ENCODE data around the gene CFDP1. TPM values are rescaled to one million over a fixed set of nuclear protein-coding genes. Genes with fewer than 3 reads are reported as not detected.

CFDP1 gene
- total and polyA plus RNA-seq, 2 donors (not counting 1 experiment from before 2014, with no cell fraction given): 47.9 to 80.0 TPM

- H3K4me2 ChIP-seq (ENCODE audit: extremely low read depth, insufficient read depth, low read length): no peak overlapping the region
- no peak overlapping the region for H3K9ac ChIP-seq (ENCODE audit: insufficient read depth, low read length)
- no peaks in the 10 kb centered on the region for H3K9me3 ChIP-seq (ENCODE audit: control insufficient read depth, insufficient read depth, low read depth, low read length)
- H2AFZ ChIP-seq (ENCODE audit: low read length): no peak overlapping the region
- H3K27me3 ChIP-seq (ENCODE audit: control insufficient read depth, insufficient read depth, low read length): no peaks in the 10 kb centered on the region
- H3K4me1 ChIP-seq (ENCODE audit: control insufficient read depth, extremely low read depth, insufficient read depth, low read length): peaks cover 26% of the 10 kb centered on the region
- H4K20me1 ChIP-seq (ENCODE audit: control insufficient read depth, extremely low read depth, insufficient read depth, low read length): no peaks in the 10 kb centered on the region
- no peak for TF ChIP-seq EZH2 (IDR thresholded peaks at IDR 0.05; ENCODE audit: low read length, missing control alignments)
- TF ChIP-seq, protein P1, sequence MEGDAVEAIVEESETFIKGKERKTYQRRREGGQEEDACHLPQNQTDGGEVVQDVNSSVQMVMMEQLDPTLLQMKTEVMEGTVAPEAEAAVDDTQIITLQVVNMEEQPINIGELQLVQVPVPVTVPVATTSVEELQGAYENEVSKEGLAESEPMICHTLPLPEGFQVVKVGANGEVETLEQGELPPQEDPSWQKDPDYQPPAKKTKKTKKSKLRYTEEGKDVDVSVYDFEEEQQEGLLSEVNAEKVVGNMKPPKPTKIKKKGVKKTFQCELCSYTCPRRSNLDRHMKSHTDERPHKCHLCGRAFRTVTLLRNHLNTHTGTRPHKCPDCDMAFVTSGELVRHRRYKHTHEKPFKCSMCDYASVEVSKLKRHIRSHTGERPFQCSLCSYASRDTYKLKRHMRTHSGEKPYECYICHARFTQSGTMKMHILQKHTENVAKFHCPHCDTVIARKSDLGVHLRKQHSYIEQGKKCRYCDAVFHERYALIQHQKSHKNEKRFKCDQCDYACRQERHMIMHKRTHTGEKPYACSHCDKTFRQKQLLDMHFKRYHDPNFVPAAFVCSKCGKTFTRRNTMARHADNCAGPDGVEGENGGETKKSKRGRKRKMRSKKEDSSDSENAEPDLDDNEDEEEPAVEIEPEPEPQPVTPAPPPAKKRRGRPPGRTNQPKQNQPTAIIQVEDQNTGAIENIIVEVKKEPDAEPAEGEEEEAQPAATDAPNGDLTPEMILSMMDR (conservative IDR thresholded peaks at IDR 0.05 in 1 of 2, IDR thresholded peaks at IDR 0.05 in 1 of 2; ENCODE audit: low read depth in 1 of 2, low read length in 2 of 2): no peak
- H3K4me3 ChIP-seq (replicated peaks in 1 of 4; ENCODE audit: control extremely low read depth in 1 of 4, insufficient read depth in 1 of 4, low read depth in 3 of 4, low read length in 4 of 4): no peak overlapping the region
- no peaks in the 10 kb centered on the region for H3K79me2 ChIP-seq (ENCODE audit: control insufficient read depth, insufficient read depth, low read length)
- peak overlapping the region; percentile 50 for H3K27ac ChIP-seq (ENCODE audit: insufficient read depth, low read length)
- no peaks in the 10 kb centered on the region for H3K36me3 ChIP-seq (ENCODE audit: control insufficient read depth, insufficient read depth, low read length)
- DNase-seq (ENCODE audit: low read depth in 2 of 2): peak in 1 of 2 donors; percentile 54
Measured at GRCh38 chr16:75380870-75381269, 52.4 kb downstream of the CFDP1 start.

DNA sequence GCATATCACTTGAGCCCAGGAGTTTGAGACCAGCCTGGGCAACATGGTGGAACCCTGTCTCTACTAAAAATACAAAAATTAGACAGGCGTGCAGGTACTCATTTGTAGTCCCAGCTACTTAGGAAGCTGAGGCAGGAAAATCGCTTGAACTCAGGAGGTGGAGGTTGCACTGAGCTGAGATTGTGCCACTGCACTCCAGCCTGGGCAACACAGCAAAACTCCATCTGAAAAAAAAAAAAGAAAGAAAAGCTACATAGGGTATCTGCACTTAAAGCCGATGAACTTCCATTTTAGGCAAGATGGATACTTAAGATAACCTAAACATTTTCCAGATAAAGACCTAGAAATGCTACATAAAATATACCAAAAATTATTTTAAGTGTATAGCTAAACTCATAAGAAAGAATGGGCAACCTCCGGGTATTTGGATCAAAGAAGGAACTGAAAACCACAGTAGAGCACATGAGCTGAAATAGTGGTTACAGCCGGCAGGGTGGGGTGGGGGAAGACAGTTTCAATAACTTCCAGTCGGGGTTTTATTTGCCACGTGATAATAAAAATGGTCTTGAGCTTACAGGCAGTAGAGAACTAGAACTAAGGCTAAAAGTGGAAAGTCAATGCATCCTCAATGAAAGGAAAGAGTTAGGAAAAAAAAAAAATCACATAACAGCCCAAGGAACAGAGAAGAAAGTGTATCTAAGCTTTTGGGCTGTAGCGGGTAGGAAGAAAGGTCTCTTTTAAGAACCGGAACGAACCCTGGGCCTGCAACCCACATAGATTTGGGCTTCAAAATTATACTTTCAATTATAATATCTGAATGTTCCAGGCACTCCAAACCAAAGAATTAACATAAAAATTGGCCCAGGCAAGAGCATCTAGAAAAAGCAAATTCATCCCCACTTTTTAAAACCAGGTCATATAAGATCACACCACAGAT is 53.1 kb downstream of the CFDP1 start:
- no peaks in the 10 kb centered on the region for H3K27me3 ChIP-seq (ENCODE audit: control insufficient read depth, insufficient read depth, low read length)
- H3K4me1 ChIP-seq (ENCODE audit: control insufficient read depth, extremely low read depth, insufficient read depth, low read length): peaks cover 25% of the 10 kb centered on the region
- H2AFZ ChIP-seq (ENCODE audit: low read length): no peak overlapping the region
- no peaks in the 10 kb centered on the region for H3K79me2 ChIP-seq (ENCODE audit: control insufficient read depth, insufficient read depth, low read length)
- DNase-seq (ENCODE audit: low read depth in 2 of 2): no peak
- no peaks in the 10 kb centered on the region for H4K20me1 ChIP-seq (ENCODE audit: control insufficient read depth, extremely low read depth, insufficient read depth, low read length)
- H3K4me2 ChIP-seq (ENCODE audit: extremely low read depth, insufficient read depth, low read length): no peak overlapping the region
- TF ChIP-seq, protein P1 (conservative IDR thresholded peaks at IDR 0.05 in 1 of 2, IDR thresholded peaks at IDR 0.05 in 1 of 2; ENCODE audit: low read depth in 1 of 2, low read length in 2 of 2): no peak
- TF ChIP-seq EZH2 (IDR thresholded peaks at IDR 0.05; ENCODE audit: low read length, missing control alignments): no peak
- H3K27ac ChIP-seq (ENCODE audit: insufficient read depth, low read length): peak overlapping the region; percentile 50
- no peaks in the 10 kb centered on the region for H3K9me3 ChIP-seq (ENCODE audit: control insufficient read depth, insufficient read depth, low read depth, low read length)
- no peak overlapping the region for H3K9ac ChIP-seq (ENCODE audit: insufficient read depth, low read length)
- no peaks in the 10 kb centered on the region for H3K36me3 ChIP-seq (ENCODE audit: control insufficient read depth, insufficient read depth, low read length)
- no peak overlapping the region for H3K4me3 ChIP-seq (replicated peaks in 1 of 4; ENCODE audit: control extremely low read depth in 1 of 4, insufficient read depth in 1 of 4, low read depth in 3 of 4, low read length in 4 of 4)

- no peaks in the 10 kb centered on the region for H3K27me3 ChIP-seq (ENCODE audit: control insufficient read depth, insufficient read depth, low read length)
- no peak overlapping the region for H3K9ac ChIP-seq (ENCODE audit: insufficient read depth, low read length)
- H3K36me3 ChIP-seq (ENCODE audit: control insufficient read depth, insufficient read depth, low read length): no peaks in the 10 kb centered on the region
- H3K9me3 ChIP-seq (ENCODE audit: control insufficient read depth, insufficient read depth, low read depth, low read length): no peaks in the 10 kb centered on the region
- no peak overlapping the region for H2AFZ ChIP-seq (ENCODE audit: low read length)
- no peak for DNase-seq (ENCODE audit: low read depth in 2 of 2)
- no peak overlapping the region for H3K4me2 ChIP-seq (ENCODE audit: extremely low read depth, insufficient read depth, low read length)
- no peak overlapping the region for H3K27ac ChIP-seq (ENCODE audit: insufficient read depth, low read length)
- peaks cover 24% of the 10 kb centered on the region for H3K4me1 ChIP-seq (ENCODE audit: control insufficient read depth, extremely low read depth, insufficient read depth, low read length)
- H3K4me3 ChIP-seq (replicated peaks in 1 of 4; ENCODE audit: control extremely low read depth in 1 of 4, insufficient read depth in 1 of 4, low read depth in 3 of 4, low read length in 4 of 4): no peak overlapping the region
- no peak for TF ChIP-seq EZH2 (IDR thresholded peaks at IDR 0.05; ENCODE audit: low read length, missing control alignments)
- TF ChIP-seq, protein P1 (conservative IDR thresholded peaks at IDR 0.05 in 1 of 2, IDR thresholded peaks at IDR 0.05 in 1 of 2; ENCODE audit: low read depth in 1 of 2, low read length in 2 of 2): no peak
- H4K20me1 ChIP-seq (ENCODE audit: control insufficient read depth, extremely low read depth, insufficient read depth, low read length): no peaks in the 10 kb centered on the region
- H3K79me2 ChIP-seq (ENCODE audit: control insufficient read depth, insufficient read depth, low read length): no peaks in the 10 kb centered on the region
Measured at GRCh38 chr16:75379339-75379738, 54.0 kb downstream of the CFDP1 start.

Measured in fibroblast of lung (primary cell).